GF-D8 (cell line): ENCODE measurements around the gene TRPM2.
"Not testable (repeated sequence)": the region's sequence is repeated elsewhere in the genome, so short reads cannot be mapped to it uniquely, and the experiment has no call there.

Source experiments
- DNase-seq: peaks from one replicate; lab custom pipeline; 2025; lab: John Stamatoyannopoulos, UW

The TRPM2 gene

GRCh38 chr21:44397431-44398031 lies 44.1 kb downstream of the TRPM2 start:
- DNase-seq, result no peak

GRCh38 chr21:44398499-44398898 lies 45.1 kb downstream of the TRPM2 start:
- no peak for DNase-seq

DNA sequence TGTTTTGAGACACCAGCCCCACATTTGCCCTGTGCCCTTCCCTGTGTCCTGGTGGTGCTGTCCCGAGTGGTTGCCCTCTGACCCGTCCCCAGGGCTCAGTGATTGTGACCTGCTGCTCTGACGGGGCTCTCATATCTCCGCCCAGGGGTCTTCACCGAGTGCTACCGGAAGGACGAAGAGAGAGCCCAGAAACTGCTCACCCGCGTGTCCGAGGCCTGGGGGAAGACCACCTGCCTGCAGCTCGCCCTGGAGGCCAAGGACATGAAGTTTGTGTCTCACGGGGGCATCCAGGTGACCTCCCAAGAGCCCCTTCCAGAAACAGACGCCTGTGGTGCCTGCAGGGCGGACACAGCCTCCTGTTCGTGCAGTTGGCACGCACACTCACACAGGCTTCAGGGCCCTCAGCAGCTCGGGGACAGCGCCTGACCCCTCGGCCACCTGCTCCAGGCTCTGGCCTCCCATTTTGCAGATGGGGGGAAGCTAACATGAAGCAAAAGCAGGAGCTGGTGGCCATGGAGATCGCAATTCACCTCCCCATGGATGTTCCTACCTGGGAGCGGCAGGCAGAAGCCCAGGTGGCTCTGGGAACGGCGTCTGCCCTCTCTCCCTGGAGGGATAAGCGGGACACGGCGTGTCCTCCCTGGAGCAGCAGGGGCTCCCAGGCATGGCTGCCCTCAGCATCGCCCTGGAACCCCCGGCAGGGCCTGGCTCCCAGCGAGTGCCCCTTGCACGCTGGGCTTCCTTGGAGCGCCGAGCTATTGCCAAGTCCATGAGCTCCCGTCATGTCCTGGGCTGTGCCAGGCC lies 45.9 kb downstream of the TRPM2 start:
- DNase-seq, result no peak

DNA sequence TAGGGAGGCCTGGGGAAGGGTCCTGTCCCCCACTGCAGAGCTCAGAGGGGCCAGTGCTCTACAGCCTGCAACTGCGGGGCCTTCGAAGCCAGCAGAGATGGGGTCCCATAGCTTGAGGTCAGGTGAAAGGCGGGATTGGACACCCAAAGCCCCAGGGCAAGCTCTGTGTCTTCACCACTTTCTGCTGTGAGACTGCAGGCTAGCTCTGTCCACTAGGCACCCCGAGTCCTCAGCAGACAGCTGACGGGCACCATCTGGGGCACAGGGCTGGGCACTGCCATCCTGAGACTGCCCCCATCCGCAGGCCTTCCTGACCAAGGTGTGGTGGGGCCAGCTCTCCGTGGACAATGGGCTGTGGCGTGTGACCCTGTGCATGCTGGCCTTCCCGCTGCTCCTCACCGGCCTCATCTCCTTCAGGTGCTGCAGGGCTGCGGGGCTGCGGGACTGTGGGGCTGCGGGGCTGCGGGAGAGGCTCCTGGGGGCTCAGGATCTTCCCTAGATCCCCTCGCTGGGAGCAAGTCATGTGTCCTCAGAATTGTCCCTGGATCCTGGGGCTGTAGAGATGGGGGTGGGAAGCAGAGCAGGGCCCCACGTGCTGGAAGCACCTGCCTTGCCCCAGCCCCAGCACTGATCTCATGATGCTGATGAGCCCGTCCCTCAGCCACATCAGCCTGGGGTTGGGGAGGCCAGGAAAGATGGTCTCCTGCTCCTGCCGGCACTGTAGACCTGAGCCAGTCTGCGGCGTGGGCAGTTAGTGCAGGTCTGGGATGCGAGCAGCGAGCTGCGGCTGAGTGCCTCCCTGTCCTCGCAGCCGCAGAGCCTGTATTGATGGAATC lies 46.8 kb downstream of the TRPM2 start:
- no peak for DNase-seq

DNA sequence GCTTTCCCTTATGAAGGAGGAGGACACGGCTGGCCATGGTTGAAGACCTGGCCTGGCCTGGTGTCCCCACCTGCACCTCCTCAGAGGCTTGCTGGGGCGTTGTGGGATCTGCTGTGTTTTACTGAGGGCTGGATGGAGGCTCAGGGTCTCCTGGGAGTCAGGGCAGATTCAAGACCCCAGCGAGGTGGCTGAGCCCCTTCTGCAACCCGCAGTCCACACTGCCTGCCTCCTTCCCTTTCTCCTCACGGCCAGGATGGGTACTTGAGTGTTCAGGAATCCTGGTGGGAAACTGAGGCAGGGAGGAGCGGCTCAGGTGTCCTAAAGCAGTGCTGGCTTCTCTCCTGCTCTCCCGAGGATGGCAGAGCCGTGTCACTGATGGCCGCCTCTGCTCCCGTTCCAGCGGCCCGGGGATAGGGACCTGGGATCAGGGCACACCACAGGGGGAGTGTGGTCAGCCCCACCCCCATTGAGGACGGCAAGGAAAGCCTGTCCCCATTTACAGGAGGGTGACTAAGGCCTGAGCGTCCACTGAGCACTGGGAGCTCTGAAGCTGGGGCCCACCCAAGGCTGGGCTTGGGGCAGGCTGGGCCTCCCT lies 47.5 kb downstream of the TRPM2 start:
- DNase-seq, result no peak

DNA sequence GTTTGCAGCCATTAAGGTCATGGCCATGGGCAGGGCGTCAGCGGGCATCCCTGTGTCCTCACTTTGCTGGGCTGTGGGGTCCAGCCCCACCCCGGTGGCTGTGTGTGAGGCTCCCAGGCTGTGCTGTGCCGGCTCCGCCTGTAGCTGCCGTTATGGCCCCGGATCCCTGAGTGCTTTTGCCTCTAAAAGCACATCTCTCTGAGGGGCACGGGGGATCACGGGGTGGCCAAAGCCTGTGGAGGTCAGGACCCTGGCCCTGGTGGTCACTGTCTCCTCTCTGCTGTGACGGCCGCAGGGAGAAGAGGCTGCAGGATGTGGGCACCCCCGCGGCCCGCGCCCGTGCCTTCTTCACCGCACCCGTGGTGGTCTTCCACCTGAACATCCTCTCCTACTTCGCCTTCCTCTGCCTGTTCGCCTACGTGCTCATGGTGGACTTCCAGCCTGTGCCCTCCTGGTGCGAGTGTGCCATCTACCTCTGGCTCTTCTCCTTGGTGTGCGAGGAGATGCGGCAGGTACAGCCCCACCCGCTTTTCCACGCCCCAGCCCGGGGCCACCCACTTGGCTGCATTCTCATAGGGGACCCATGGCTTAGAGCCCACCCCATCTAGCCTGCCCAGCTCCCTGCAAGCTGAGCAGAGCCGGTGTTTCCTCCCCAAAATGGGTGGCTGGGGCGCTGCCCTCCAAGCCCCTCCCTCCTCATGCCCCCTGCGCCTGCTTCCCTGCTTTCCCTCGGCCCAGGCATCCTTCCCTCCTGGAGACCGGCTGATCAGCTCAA lies 48.2 kb downstream of the TRPM2 start:
- DNase-seq, result no peak

GRCh38 chr21:44402323-44403105 lies 49.1 kb downstream of the TRPM2 start:
- no peak for DNase-seq

GRCh38 chr21:44403106-44404020 lies 49.9 kb downstream of the TRPM2 start:
- DNase-seq, result no peak

- not testable (repeated sequence) for DNase-seq
Observed at GRCh38 chr21:44404482-44404881, 51.1 kb downstream of the TRPM2 start.

GRCh38 chr21:44405091-44405947 lies 51.9 kb downstream of the TRPM2 start:
- no peak for DNase-seq

DNA sequence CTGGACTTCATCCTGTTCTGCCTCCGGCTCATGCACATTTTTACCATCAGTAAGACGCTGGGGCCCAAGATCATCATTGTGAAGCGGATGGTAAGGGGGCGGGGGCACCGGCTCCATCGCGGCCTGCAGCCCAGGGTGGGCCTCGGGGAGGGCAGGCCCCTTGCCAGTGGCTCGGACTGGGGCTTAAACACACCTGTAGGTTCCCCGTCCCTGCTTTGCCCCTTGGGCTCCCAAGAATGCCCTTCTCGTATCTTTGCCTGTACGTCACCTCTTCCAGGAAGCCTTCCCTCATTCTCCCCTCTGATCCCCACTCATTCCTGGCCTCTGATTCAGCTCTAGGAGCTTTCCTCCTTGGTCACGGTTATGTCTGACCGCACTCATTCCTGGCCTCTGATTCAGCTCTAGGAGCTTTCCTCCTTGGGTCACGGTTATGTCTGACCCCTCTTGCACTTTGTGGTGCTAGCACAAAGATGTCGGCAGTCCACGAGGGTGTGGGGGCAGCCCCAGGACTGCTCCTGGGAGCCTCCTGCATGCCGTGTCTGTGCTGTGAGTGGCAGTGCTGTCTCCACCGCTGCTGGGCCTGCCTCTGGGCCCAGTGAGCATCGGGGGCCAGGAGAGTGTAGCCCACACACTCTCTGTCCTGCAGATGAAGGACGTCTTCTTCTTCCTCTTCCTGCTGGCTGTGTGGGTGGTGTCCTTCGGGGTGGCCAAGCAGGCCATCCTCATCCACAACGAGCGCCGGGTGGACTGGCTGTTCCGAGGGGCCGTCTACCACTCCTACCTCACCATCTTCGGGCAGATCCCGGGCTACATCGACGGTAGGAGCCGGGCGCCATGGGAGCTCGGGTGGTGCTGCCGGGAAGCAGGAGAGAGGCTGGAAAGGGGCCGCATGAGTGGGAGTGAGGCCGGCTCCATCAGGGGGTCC lies 52.8 kb downstream of the TRPM2 start:
- DNase-seq, result no peak

DNA sequence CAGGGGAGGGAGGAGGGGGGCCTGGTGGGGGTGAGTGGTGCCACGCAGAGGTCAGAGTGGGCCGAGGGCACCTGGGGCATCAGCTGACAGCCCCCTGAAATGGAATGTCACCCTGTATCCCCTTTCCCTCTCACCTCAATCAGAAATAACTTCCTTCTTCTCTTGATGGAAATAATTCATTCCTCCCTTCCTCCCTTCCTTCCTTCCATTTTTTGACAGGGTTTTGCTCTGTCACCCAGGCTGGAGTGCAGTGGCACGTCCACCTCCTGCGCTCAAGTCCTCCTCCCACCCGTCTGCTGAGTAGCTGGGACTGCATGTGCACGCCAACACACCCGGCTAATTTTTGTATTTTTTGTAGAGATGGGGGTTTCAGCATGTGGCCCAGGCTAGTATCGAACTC lies 53.5 kb downstream of the TRPM2 start:
- no peak for DNase-seq

- no peak for DNase-seq
Observed at GRCh38 chr21:44407493-44407892, 54.1 kb downstream of the TRPM2 start.

DNA sequence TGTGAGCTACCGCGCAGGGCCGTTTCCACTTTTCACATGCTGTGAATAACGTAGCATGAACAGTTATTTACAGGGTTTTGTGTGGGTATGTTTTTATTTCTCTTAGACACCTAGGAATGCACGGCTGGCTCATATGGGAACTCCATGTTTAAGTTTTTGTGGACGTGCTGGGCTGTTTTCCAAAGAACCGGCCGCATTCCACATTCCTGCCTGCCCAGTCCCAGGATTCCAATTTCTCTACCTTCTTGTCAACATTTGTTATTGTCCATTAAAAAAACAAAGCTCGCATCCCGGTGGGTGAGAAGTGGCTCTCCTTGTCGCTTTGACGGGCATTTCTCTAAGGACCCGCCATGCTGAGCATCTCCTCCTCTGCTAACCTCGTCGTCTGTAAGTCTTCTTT lies 54.8 kb downstream of the TRPM2 start:
- no peak for DNase-seq

DNA sequence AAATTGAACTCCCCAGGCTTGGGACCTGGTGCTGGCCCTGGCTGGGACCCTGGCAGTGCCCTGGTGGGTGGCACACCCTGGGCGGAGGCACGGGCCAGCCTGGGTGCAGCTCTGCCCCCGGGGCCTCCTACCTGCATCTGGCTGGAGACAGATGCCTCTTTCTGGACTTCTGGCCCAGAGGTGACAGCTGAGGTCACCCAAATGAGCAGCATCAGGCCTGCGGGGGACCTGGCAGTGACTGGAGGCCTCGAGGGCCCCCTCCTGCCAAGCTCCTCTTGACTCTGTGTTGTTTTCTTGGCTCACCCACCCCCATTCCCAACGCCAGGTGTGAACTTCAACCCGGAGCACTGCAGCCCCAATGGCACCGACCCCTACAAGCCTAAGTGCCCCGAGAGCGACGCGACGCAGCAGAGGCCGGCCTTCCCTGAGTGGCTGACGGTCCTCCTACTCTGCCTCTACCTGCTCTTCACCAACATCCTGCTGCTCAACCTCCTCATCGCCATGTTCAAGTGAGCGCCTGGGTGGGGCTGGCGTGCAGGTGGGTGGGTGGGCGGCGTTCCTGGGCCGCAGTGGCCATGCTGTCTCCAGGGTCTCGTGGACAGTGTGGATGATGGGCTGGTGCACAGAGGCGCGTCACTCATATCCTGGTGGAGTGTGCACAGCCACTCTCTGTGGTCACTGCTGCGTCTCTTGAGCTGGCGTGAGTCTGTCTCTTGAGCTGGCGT lies 60.3 kb downstream of the TRPM2 start:
- DNase-seq, result no peak

DNA sequence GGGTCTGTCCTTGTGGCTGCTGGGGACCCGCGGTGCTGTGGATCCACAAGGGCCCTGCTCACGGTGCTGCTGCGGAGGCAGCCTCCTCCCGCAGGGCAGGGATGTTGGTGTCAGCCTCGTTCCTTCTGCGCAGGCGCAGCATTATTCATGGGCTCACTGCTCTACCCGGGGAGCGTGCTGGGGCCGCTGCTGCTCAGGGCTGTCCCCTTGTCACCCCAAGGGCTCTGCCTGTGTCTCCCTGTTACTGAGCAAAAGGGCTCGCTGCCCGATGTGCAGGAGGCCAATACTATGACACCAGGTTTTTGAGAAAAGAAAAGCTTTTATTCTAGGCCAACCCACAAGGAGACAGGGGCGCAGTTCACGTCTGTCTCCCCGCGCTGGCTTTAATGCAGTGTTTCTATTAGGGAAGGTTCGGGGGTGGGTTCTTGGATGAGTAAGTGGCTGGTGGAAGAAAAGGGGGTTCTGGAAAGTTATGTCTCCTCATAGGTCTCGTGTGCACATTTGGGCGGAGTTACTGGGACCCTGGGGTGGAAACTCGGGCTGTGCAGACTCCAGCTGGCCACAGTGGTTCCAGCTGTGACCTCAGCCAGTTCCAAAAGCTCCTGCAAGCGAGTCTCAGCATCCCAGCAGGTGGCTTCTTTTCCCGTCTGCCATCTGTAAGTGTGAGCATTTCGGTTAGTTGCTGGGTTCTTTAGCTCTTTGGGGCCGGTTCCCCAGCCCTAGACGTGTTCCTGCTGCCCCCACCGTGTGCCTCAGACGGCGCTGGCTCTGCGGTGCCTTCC lies 61.1 kb downstream of the TRPM2 start:
- no peak for DNase-seq
